NCI-H748 (cell line): ENCODE results near the gene ARL14EP.

Experiments
- DNase-seq: peaks from one replicate; lab custom pipeline; 2025; ENCODE audit not compliant: unreplicated experiment; lab: John Stamatoyannopoulos, UW

Gene ARL14EP

GRCh38 chr11:30377347-30377746 lies 54.4 kb downstream of the ARL14EP start:
- no peak for DNase-seq

GRCh38 chr11:30380846-30381245 lies 57.9 kb downstream of the ARL14EP start:
- no peak for DNase-seq

- DNase-seq = no peak
These were observed 59.0 kb downstream of the ARL14EP start for GRCh38 chr11:30381879-30382278.
